Ammon's horn (tissue), 1 donor: ENCODE results near the gene EPB41L1.

Source experiments
- DNase-seq: peaks from one replicate; pipeline ENCODE4 v3.0.0-alpha.2; 2016; ENCODE audit warnings: low spot score

EPB41L1 gene

GRCh38 chr20:36154700-36155628, at the start of gene EPB41L1:
EPB41L1 (plus strand) TSS chr20:36154740; CDS start chr20:36173778, 19,038 bp downstream.
- peak; percentile 46 for DNase-seq

- DNase-seq: no peak
Measured at GRCh38 chr20:36104856-36105255, 49.7 kb upstream of the EPB41L1 start.

- DNase-seq: no peak
Measured at GRCh38 chr20:36105711-36106226, 48.8 kb upstream of the EPB41L1 start.

GRCh38 chr20:36106606-36107005, 47.9 kb upstream of the EPB41L1 start:
- DNase-seq: no peak

- no peak for DNase-seq
Measured at GRCh38 chr20:36107881-36108280, 46.7 kb upstream of the EPB41L1 start.

GRCh38 chr20:36109251-36109947, 45.1 kb upstream of the EPB41L1 start:
- no peak for DNase-seq

- no peak for DNase-seq
Measured at GRCh38 chr20:36110994-36111393, 43.5 kb upstream of the EPB41L1 start.

GRCh38 chr20:36112112-36112511, 42.4 kb upstream of the EPB41L1 start:
- no peak for DNase-seq

GRCh38 chr20:36113036-36113435, 41.5 kb upstream of the EPB41L1 start:
- DNase-seq: no peak

GRCh38 chr20:36113566-36114250, 40.8 kb upstream of the EPB41L1 start:
- no peak for DNase-seq

- DNase-seq: no peak
Measured at GRCh38 chr20:36114707-36115106, 39.8 kb upstream of the EPB41L1 start.

- no peak for DNase-seq
Measured at GRCh38 chr20:36115925-36116324, 38.6 kb upstream of the EPB41L1 start.

- no peak for DNase-seq
Measured at GRCh38 chr20:36116807-36117441, 37.6 kb upstream of the EPB41L1 start.

GRCh38 chr20:36117638-36118037, 36.9 kb upstream of the EPB41L1 start:
- DNase-seq: no peak

- DNase-seq: no peak
Measured at GRCh38 chr20:36118371-36118770, 36.2 kb upstream of the EPB41L1 start.

GRCh38 chr20:36119537-36119936, 35.0 kb upstream of the EPB41L1 start:
- DNase-seq: no peak

GRCh38 chr20:36120241-36120640, 34.3 kb upstream of the EPB41L1 start:
- no peak for DNase-seq

GRCh38 chr20:36120991-36121390, 33.5 kb upstream of the EPB41L1 start:
- DNase-seq: no peak

- DNase-seq: no peak
Measured at GRCh38 chr20:36121981-36122930, 32.3 kb upstream of the EPB41L1 start.

- no peak for DNase-seq
Measured at GRCh38 chr20:36122931-36123288, 31.6 kb upstream of the EPB41L1 start.

- no peak for DNase-seq
Measured at GRCh38 chr20:36125097-36125496, 29.4 kb upstream of the EPB41L1 start.
